H1 (cell line): ENCODE results near the gene WNK2. TPM values are rescaled to one million over a fixed set of nuclear protein-coding genes. Genes with fewer than 3 reads are reported as not detected.

ENCODE experiments used
- CTCF ChIA-PET: fragments of 300-600 bp; sonication (Branson Sonifier 250); formaldehyde crosslinking; loops from one replicate; lab custom pipeline; 2021; ENCODE audit not compliant: partially characterized antibody; lab: Charles Lee
- POLR2A ChIA-PET: fragments of 300-600 bp; sonication (Branson Sonifier 250); formaldehyde crosslinking; loops from one replicate; lab custom pipeline; 2021; ENCODE audit warnings: inconsistent platforms; ENCODE audit not compliant: partially characterized antibody; lab: Charles Lee
- DNase-seq, 2 experiments: peaks; one replicate each; pipeline versions ENCODE4 v3.0.0 to v3.0.0-alpha.2; 2010 to 2022; ENCODE audit warnings: low spot score in 2 of 2, low read depth in 1 of 2, mixed read lengths in 1 of 2
- FAIRE-seq: peaks from 2 replicates; lab custom pipeline; 2011; peaks lifted over from hg19 to GRCh38; lab: Jason Lieb, UNC
- H2AFZ ChIP-seq: 2 replicates; pipeline ENCODE4 v1.8.1; 2012; ENCODE audit warnings: low read length, inconsistent platforms
- H2AK5ac ChIP-seq: 2 replicates; pipeline ENCODE4 v1.6.1; 2013; ENCODE audit warnings: low read depth, low read length
- H2BK120ac ChIP-seq: replicated peaks from 2 replicates; pipeline ENCODE3; 2013; ENCODE audit warnings: low read depth, low read length, inconsistent platforms
- H2BK12ac ChIP-seq: 2 replicates; pipeline ENCODE4 v1.6.1; 2013; ENCODE audit warnings: low read depth, low read length
- H2BK15ac ChIP-seq: 2 replicates; pipeline ENCODE4 v1.6.1; 2013; ENCODE audit warnings: low read length
- H2BK20ac ChIP-seq: 2 replicates; pipeline ENCODE4 v1.6.1; 2013; ENCODE audit warnings: low read length
- H2BK5ac ChIP-seq: 2 replicates; pipeline ENCODE4 v1.6.1; 2013; ENCODE audit warnings: low read depth, low read length
- H3K14ac ChIP-seq: 2 replicates; pipeline ENCODE4 v1.6.1; 2013; ENCODE audit warnings: inconsistent platforms; ENCODE audit not compliant: insufficient read length
- H3K18ac ChIP-seq: 2 replicates; pipeline ENCODE4 v1.6.1; 2013; ENCODE audit warnings: low read length; ENCODE audit errors: extremely low read depth
- H3K23ac ChIP-seq: 2 replicates; pipeline ENCODE4 v1.6.1; 2013; ENCODE audit warnings: inconsistent platforms; ENCODE audit not compliant: insufficient read length
- H3K23me2 ChIP-seq: 2 replicates; pipeline ENCODE4 v1.6.1; 2013; ENCODE audit warnings: low read depth, low read length
- H3K27ac ChIP-seq: 2 replicates; pipeline ENCODE4 v1.6.1; 2011; ENCODE audit warnings: low read depth, low read length, inconsistent platforms
- H3K27me3 ChIP-seq, 4 experiments: replicated peaks in 1 of 4; 1 replicate in 1 of 4; 2 replicates in 3 of 4; pipeline versions ENCODE4 v1.6.1 to v1.8.1; 2011 to 2013; ENCODE audit warnings: low read length in 3 of 4, mild to moderate bottlenecking in 3 of 4, inconsistent platforms in 2 of 4, mixed read lengths in 2 of 4, moderate library complexity in 1 of 4; ENCODE audit not compliant: control insufficient read depth in 3 of 4, insufficient read depth in 3 of 4; ENCODE audit errors: extremely low read depth in 1 of 4
- H3K36me3 ChIP-seq, 4 experiments: 2 replicates each; pipeline versions ENCODE4 v1.6.1 to v1.8.1; 2011 to 2013; ENCODE audit warnings: mild to moderate bottlenecking in 4 of 4, low read length in 3 of 4, moderate library complexity in 2 of 4, control low read depth in 1 of 4, inconsistent platforms in 1 of 4; ENCODE audit not compliant: insufficient read depth in 4 of 4, control insufficient read depth in 2 of 4
- H3K4ac ChIP-seq: replicated peaks from 2 replicates; pipeline ENCODE3; 2013; ENCODE audit warnings: low read length, low read depth, mixed read lengths, inconsistent platforms; ENCODE audit not compliant: insufficient read length
- H3K4me1 ChIP-seq, 4 experiments: replicated peaks in 1 of 4; 1 replicate in 1 of 4; 2 replicates in 3 of 4; pipeline versions ENCODE4 v1.6.1 to v1.8.1; 2011 to 2013; ENCODE audit warnings: low read length in 3 of 4, inconsistent platforms in 2 of 4, mixed read lengths in 1 of 4; ENCODE audit not compliant: insufficient read depth in 4 of 4, control insufficient read depth in 3 of 4
- H3K4me2 ChIP-seq, 2 experiments: 2 replicates each; pipeline versions ENCODE4 v1.6.1 to v1.8.1; 2011 to 2013; ENCODE audit warnings: low read depth in 2 of 2, low read length in 2 of 2, control low read depth in 1 of 2, inconsistent platforms in 1 of 2, mild to moderate bottlenecking in 1 of 2; ENCODE audit not compliant: insufficient read depth in 1 of 2
- H3K4me3 ChIP-seq, 4 experiments: fragments of 200-600, 300-600 bp in 1 of 4; sonication (generic), shearing (Covaris generic), sonication (Bioruptor Twin) in 1 of 4; 2 replicates each; pipeline versions ENCODE4 v1.5.1 to v1.8.1; 2011 to 2016; ENCODE audit warnings: low read length in 4 of 4, low read depth in 3 of 4, control low read depth in 2 of 4, inconsistent platforms in 2 of 4, mild to moderate bottlenecking in 2 of 4, mixed read lengths in 1 of 4, moderate library complexity in 1 of 4; ENCODE audit not compliant: insufficient read depth in 2 of 4; ENCODE audit errors: extremely low read depth in 1 of 4
- H3K56ac ChIP-seq: replicated peaks from 2 replicates; pipeline ENCODE3; 2013; ENCODE audit warnings: low read depth, mild to moderate bottlenecking, mixed read lengths, low read length, inconsistent platforms; ENCODE audit not compliant: insufficient read length
- H3K79me1 ChIP-seq: 2 replicates; pipeline ENCODE4 v1.6.1; 2013; ENCODE audit warnings: low read depth, low read length, control low read depth
- H3K79me2 ChIP-seq, 2 experiments: 2 replicates each; pipeline versions ENCODE4 v1.6.1 to v1.8.1; 2012 to 2013; ENCODE audit warnings: low read length in 2 of 2, mild to moderate bottlenecking in 2 of 2, inconsistent platforms in 1 of 2; ENCODE audit not compliant: insufficient read depth in 2 of 2, control insufficient read depth in 1 of 2
- H3K9ac ChIP-seq, 4 experiments: replicated peaks in 1 of 4; 1 replicate in 1 of 4; 2 replicates in 3 of 4; pipeline versions ENCODE4 v1.6.1 to v1.8.1; 2011 to 2013; ENCODE audit warnings: low read depth in 3 of 4, low read length in 3 of 4, control low read depth in 2 of 4, mild to moderate bottlenecking in 2 of 4, moderate library complexity in 2 of 4, inconsistent platforms in 1 of 4; ENCODE audit errors: extremely low read depth in 1 of 4
- H3K9me3 ChIP-seq, 2 experiments: 2 replicates each; pipeline versions ENCODE4 v1.6.1 to v1.8.1; 2012 to 2013; ENCODE audit warnings: mild to moderate bottlenecking in 2 of 2, moderate library complexity in 2 of 2, control low read depth in 1 of 2, inconsistent platforms in 1 of 2, low read depth in 1 of 2, low read length in 1 of 2, mixed read lengths in 1 of 2; ENCODE audit not compliant: insufficient read depth in 2 of 2
- H4K20me1 ChIP-seq, 2 experiments: replicated peaks in 1 of 2; 2 replicates each; pipeline versions ENCODE3 to v1.8.1; 2011 to 2013; ENCODE audit warnings: inconsistent platforms in 2 of 2, low read length in 2 of 2, mild to moderate bottlenecking in 1 of 2; ENCODE audit not compliant: insufficient read depth in 2 of 2, control insufficient read depth in 1 of 2
- H4K5ac ChIP-seq: 2 replicates; pipeline ENCODE4 v1.6.1; 2013; ENCODE audit warnings: low read length, low read depth, mixed read lengths, inconsistent platforms; ENCODE audit not compliant: insufficient read length
- H4K8ac ChIP-seq: 2 replicates; pipeline ENCODE4 v1.8.0; 2013; ENCODE audit warnings: mild to moderate bottlenecking, moderate library complexity, low read length, inconsistent platforms; ENCODE audit not compliant: insufficient read depth; ENCODE audit errors: extremely low read depth
- H4K91ac ChIP-seq: replicated peaks from 2 replicates; pipeline ENCODE3; 2013; ENCODE audit warnings: low read length, mixed read lengths, inconsistent platforms; ENCODE audit not compliant: insufficient read length
- CEBPB ChIP-seq: IDR thresholded peaks from 2 replicates; pipeline ENCODE4 v1.6.1; 2012; ENCODE audit warnings: low read depth, low read length
- GTF2F1 ChIP-seq: IDR thresholded peaks from 2 replicates; pipeline ENCODE4 v1.6.1; 2012; ENCODE audit warnings: low read depth, low read length, improper control_type of control experiment, borderline replicate concordance
- JUND ChIP-seq: IDR thresholded peaks from 2 replicates; pipeline ENCODE4 v1.6.1; 2011; ENCODE audit warnings: mild to moderate bottlenecking, improper control_type of control experiment, low read length
- MAFK ChIP-seq: IDR thresholded peaks from 2 replicates; pipeline ENCODE4 v1.6.1; 2012; ENCODE audit warnings: low read depth, mild to moderate bottlenecking, improper control_type of control experiment, low read length
- NRF1 ChIP-seq: IDR thresholded peaks from 2 replicates; pipeline ENCODE4 v1.6.1; 2011; ENCODE audit warnings: mild to moderate bottlenecking, low read depth, low read length, improper control_type of control experiment
- PHF8 ChIP-seq: fragments of 200-600 bp; sonication (generic); conservative IDR thresholded peaks from 2 replicates; pipeline ENCODE4 v1.7.1; 2012; ENCODE audit warnings: low read depth, mild to moderate bottlenecking, inconsistent platforms, low read length, moderate library complexity
- SIRT6 ChIP-seq: IDR thresholded peaks from one replicate; pipeline ENCODE4 v1.7.1; 2012; ENCODE audit warnings: low read length, inconsistent platforms
- SP1 ChIP-seq: IDR thresholded peaks from 2 replicates; pipeline ENCODE4 v1.6.1; 2011; ENCODE audit warnings: low read depth, low read length
- SP2 ChIP-seq: IDR thresholded peaks from 2 replicates; pipeline ENCODE4 v1.6.1; 2012; ENCODE audit warnings: mild to moderate bottlenecking, low read length, inconsistent platforms
- SP4 ChIP-seq: IDR thresholded peaks from 2 replicates; pipeline ENCODE4 v1.6.1; 2012; ENCODE audit warnings: low read length, inconsistent platforms
- SUZ12 ChIP-seq: fragments of 200-600 bp; sonication (generic); IDR thresholded peaks from 2 replicates; pipeline ENCODE4 v1.6.1; 2012; ENCODE audit warnings: mild to moderate bottlenecking, inconsistent platforms, low read length, moderate library complexity, mixed read lengths
- TAF7 ChIP-seq: optimal IDR thresholded peaks from 2 replicates; pipeline ENCODE3; 2011; ENCODE audit warnings: low read depth, mild to moderate bottlenecking, inconsistent platforms, low read length, moderate library complexity, borderline replicate concordance
- WGBS, 2 experiments: shearing (Covaris generic) in 1 of 2; methylation state at CpG; one replicate each; pipeline versions ENCODE4 v1.1.6 to v1.1.7; 2013 to 2015; ENCODE audit warnings: low lambda C conversion rate in 2 of 2, mixed read lengths in 2 of 2, inconsistent platforms in 1 of 2, low coverage in 1 of 2, missing lambda C conversion rate in 1 of 2; ENCODE audit not compliant: insufficient replicate concordance in 2 of 2, insufficient coverage in 1 of 2, insufficient read length in 1 of 2; ENCODE audit errors: extremely low coverage in 1 of 2, missing lambda C conversion rate in 1 of 2; 5-methylcytosine and 5-hydroxymethylcytosine counted together
- polyA plus RNA-seq, 7 experiments: library from polyadenylated mRNA; depleted of rRNA in 3 of 7; stranded (reverse) in 5 of 7; unstranded in 2 of 7; fragments of >200 nt in 5 of 7; fragments of 200-250 nt in 2 of 7; gene quantifications; 1 replicate in 5 of 7; 2 replicates in 1 of 7; 4 replicates in 1 of 7; pipeline versions ENCODE4 v1.2.1 to v1.2.3, GENCODE V29; 2011 to 2013; ENCODE audit warnings: missing spikeins in 2 of 7, mixed read lengths in 2 of 7
- total RNA-seq: library from RNA; stranded (reverse); fragmentation: NEBNext Ultra II Directional; extraction: Animal tissue kit (Norgen Biotek cat#: 25700); gene quantifications from 2 replicates; pipeline ENCODE4 v1.2.1, GENCODE V29; 2021

WNK2 gene
- total and polyA plus RNA-seq, 2 of the 8 experiments (the other 6 are each of a cell fraction or from before 2014, with no cell fraction given), result 12.0 to 87.2 TPM

GRCh38 chr9:93264338-93265125, 80.6 kb downstream of the WNK2 start:
- DNase-seq, result no peak
- H3K23me2 ChIP-seq, result no peaks in the 10 kb centered on the region
- WGBS, 2 experiments, result 91% methylated on average over 14 of the region's 14 CpGs; no CpG with 5 or more reads in 1 of the 2 experiments
- peaks cover 0 to 20% (median 4%) of the 10 kb centered on the region in 4 experiments; a peak in 5 of 8 replicates for H3K36me3 ChIP-seq
- CTCF ChIA-PET, result interaction anchor here (1.2 to 5.0 kb wide), 4 partner anchors 14 to 38 kb away, joined by 3 to 19 read pairs (median 6); no protein-coding TSS in a partner anchor
- H2AK5ac ChIP-seq, result no peak overlapping the region
- peaks cover 2 to 4% of the 10 kb centered on the region in 2 experiments for H4K20me1 ChIP-seq
- H3K9me3 ChIP-seq, result no peaks in the 10 kb centered on the region
- no peak overlapping the region for H2BK20ac ChIP-seq
- H4K8ac ChIP-seq, result no peak overlapping the region
- POLR2A ChIA-PET, result no interaction called here
- FAIRE-seq, result no peak
- H2BK12ac ChIP-seq, result no peak overlapping the region
- no peak overlapping the region for H3K14ac ChIP-seq
- no peak overlapping the region for H2AFZ ChIP-seq
- no peaks in the 10 kb centered on the region for H3K27me3 ChIP-seq
- H4K5ac ChIP-seq, result no peak overlapping the region
- H3K18ac ChIP-seq, result no peak overlapping the region
- no peaks in the 10 kb centered on the region for H3K4me1 ChIP-seq
- no peak overlapping the region for H3K27ac ChIP-seq
- no peak overlapping the region for H4K91ac ChIP-seq
- no peak overlapping the region for H3K4me2 ChIP-seq
- H3K4me3 ChIP-seq, result no peak overlapping the region
- no peak overlapping the region for H3K4ac ChIP-seq
- no peak overlapping the region for H2BK15ac ChIP-seq
- no peaks in the 10 kb centered on the region for H3K79me2 ChIP-seq
- H3K9ac ChIP-seq, result no peak overlapping the region
- H3K79me1 ChIP-seq, result no peaks in the 10 kb centered on the region; the same call in 1 of the 2 replicates
- H2BK5ac ChIP-seq, result no peak overlapping the region
- no peak overlapping the region for H3K56ac ChIP-seq
- H3K23ac ChIP-seq, result no peak overlapping the region
- H2BK120ac ChIP-seq, result no peak overlapping the region
- TF ChIP-seq MAFK, result no peak
- no peak for TF ChIP-seq SIRT6
- TF ChIP-seq SP1, result no peak
- TF ChIP-seq SP4, result no peak
- no peak for TF ChIP-seq PHF8
- TF ChIP-seq CEBPB, result no peak
- TF ChIP-seq TAF7, result no peak
- TF ChIP-seq SUZ12, result no peak
- no peak for TF ChIP-seq NRF1
- TF ChIP-seq JUND, result no peak
- TF ChIP-seq SP2, result no peak
- TF ChIP-seq GTF2F1, result no peak
